HFF-Myc (cell line): ENCODE measurements around the gene STARD8.
"Not testable (repeated sequence)": the region's sequence is repeated elsewhere in the genome, so short reads cannot be mapped to it uniquely, and the experiment has no call there.

Experiments used
- DNase-seq: peaks from one replicate; pipeline ENCODE4 v3.0.0-alpha.2; 2011; ENCODE audit warnings: low read depth; ENCODE audit errors: extremely low read depth
- H3K4me3 ChIP-seq: replicated peaks from 2 replicates; pipeline ENCODE4 v1.5.1; 2011; ENCODE audit warnings: low read depth, mild to moderate bottlenecking, control low read depth, low read length
- TF ChIP-seq, protein P1 (sequence below): IDR thresholded peaks from 2 replicates; pipeline ENCODE4 v1.5.1; 2012; ENCODE audit warnings: mild to moderate bottlenecking, low read depth, low read length, control low read depth; ENCODE audit errors: missing control alignments

The STARD8 gene, protein sequence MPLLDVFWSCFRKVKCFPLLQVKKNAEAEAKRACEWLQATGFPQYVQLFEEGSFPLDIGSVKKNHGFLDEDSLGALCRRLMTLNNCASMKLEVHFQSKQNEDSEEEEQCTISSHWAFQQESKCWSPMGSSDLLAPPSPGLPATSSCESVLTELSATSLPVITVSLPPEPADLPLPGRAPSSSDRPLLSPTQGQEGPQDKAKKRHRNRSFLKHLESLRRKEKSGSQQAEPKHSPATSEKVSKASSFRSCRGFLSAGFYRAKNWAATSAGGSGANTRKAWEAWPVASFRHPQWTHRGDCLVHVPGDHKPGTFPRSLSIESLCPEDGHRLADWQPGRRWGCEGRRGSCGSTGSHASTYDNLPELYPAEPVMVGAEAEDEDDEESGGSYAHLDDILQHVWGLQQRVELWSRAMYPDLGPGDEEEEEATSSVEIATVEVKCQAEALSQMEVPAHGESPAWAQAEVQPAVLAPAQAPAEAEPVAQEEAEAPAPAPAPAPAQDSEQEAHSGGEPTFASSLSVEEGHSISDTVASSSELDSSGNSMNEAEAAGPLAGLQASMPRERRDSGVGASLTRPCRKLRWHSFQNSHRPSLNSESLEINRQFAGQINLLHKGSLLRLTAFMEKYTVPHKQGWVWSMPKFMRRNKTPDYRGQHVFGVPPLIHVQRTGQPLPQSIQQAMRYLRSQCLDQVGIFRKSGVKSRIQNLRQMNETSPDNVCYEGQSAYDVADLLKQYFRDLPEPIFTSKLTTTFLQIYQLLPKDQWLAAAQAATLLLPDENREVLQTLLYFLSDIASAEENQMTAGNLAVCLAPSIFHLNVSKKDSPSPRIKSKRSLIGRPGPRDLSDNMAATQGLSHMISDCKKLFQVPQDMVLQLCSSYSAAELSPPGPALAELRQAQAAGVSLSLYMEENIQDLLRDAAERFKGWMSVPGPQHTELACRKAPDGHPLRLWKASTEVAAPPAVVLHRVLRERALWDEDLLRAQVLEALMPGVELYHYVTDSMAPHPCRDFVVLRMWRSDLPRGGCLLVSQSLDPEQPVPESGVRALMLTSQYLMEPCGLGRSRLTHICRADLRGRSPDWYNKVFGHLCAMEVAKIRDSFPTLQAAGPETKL

DNA sequence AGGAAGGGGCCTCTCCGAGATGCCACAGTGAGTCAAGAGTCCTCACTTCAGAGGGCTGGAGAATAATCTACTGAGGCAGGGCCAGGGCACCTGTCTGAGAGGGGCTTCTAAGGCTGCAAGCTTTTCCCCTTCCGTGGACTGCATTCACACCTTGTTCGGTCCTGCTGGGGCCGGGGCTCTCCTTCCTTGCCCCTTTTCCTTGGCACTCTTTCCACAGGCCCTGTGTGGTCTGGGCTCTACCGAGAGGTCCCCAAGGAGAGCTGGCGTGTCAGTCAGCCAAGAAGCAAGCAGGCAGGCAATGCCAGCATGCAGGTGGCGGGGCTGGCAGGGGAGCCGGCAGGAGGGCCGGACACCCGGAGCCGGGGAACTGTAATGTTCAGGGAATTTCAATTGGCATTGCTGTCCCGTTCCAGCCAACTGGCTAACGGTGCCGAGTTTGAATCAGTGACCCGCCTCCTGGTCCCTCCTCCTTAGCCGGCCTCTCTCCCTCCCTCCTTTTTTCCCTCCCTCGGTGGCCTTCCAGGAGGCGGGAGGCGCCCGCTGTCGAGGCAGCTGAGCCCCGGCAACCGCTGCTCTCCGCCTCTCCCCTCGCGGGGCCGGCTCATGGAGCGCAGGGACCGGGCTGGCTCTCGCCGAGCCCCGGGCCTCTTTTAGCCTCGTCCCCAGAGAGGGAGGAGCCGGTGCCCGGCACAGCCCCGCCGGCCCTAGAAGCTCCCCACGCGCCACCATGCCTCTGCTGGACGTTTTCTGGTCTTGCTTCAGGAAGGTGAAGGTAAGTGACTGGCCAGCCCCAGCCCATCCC lies at the start of gene STARD8:
Gene STARD8, plus strand, starts transcription at position 511 of the 802 bp plus-strand sequence. Its CDS starts 217 bp downstream, at position 728.
- no peak for DNase-seq
- TF ChIP-seq, protein P1, sequence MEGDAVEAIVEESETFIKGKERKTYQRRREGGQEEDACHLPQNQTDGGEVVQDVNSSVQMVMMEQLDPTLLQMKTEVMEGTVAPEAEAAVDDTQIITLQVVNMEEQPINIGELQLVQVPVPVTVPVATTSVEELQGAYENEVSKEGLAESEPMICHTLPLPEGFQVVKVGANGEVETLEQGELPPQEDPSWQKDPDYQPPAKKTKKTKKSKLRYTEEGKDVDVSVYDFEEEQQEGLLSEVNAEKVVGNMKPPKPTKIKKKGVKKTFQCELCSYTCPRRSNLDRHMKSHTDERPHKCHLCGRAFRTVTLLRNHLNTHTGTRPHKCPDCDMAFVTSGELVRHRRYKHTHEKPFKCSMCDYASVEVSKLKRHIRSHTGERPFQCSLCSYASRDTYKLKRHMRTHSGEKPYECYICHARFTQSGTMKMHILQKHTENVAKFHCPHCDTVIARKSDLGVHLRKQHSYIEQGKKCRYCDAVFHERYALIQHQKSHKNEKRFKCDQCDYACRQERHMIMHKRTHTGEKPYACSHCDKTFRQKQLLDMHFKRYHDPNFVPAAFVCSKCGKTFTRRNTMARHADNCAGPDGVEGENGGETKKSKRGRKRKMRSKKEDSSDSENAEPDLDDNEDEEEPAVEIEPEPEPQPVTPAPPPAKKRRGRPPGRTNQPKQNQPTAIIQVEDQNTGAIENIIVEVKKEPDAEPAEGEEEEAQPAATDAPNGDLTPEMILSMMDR: no peak
- H3K4me3 ChIP-seq: peak within 1 kb of the TSS; percentile 43

DNA sequence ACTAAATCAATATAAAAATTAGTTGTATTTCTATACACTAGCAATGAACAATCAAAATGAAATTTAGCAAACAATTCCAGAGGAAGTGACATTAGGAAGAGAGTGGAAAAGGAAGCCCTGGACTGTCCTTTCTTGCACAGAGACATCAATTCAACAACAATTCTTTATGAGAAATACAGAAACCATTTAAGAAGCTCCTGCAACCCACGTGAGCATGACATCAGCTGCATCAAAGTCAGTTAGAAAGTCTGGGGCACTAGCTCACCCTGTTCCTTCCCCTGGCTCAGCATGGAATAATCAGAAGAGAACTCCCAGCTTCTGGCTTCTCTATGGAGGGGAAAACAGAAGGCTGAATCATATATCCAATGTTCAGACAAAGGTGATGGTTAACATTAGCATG lies 48.6 kb upstream of the STARD8 start:
- TF ChIP-seq, protein P1: no peak
- DNase-seq: no peak
- H3K4me3 ChIP-seq: no peak overlapping the region

DNA sequence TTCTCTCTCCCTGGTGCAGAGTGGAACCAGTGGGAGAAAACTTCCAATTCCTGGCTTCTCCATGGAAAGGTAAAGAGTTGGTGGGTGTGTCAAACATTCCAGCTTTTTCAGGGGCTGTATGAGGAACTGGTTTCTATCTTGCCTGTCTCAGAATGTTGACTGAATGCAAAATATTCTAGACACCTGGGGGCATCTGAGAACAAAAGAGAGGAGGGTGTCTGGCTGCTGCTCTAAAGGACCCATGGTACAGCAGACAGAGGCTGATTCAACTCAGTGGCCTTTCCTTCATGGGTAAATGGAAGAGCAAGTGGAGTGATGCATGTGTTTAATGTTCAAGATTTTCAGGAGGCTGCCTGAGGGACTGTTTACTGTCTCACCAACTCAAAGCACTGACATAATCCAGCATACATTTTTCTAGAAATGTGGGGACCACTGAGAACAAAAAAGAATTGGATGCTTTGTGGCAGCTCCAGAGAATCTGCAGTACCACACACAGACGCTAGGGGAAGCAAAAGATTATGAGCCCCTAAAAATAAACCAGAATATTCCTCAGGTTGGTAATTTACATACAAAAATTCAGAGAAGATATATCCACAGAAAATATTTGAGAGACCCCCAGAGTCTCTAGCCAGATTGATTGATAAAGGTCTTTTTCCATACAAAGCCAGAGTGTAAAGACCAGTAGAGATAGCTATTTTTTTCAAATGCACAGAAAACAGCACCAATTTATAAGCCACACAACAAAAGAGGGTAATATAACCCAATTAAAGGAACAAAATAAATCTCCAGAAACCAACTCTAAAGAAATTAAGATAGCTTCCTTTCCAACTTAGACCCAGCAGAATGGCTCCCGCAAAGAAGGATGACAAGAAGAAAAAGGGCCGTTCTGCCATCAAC lies 48.0 kb upstream of the STARD8 start:
- no peak overlapping the region for H3K4me3 ChIP-seq
- TF ChIP-seq, protein P1: peak; percentile 58
- DNase-seq: no peak

DNA sequence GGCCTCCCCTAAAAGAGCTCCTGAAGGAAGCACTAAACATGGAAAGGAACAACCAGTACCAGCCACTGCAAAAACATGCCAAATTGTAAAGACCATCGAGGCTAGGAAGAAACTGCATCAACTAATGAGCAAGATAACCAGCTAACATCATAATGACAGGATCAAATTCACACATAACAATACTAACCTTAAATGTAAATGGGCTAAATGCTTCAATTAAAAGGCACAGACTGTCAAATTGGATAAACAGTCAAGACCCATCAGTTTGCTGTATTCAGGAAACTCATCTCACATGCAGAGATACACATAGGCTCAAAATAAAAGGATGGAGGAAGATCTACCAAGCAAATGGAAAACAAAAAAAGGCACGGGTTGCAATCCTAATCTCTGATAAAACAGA lies 43.2 kb upstream of the STARD8 start:
- DNase-seq: not testable (repeated sequence)

DNA sequence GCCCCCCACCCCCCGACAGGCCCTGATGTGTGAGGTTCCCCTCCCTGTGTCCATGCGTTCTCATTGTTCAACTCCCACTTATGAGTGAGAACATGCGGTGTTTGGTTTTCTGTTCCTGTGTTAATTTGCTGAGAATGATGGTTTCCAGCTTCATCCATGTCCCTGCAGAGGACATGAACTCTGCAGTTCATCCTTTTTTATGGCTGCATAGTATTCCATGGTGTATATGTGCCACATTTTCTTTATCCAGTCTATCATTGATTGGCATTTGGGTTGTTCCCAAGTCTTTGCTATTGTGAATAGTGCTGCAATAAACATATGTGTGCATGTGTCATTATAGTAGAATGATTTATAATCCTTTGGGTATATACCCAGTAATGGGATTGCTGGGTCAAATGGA lies 32.7 kb upstream of the STARD8 start:
- not testable (repeated sequence) for H3K4me3 ChIP-seq, DNase-seq

More for the DNA sequence above, 43.2 kb upstream of the STARD8 start:
- not testable (repeated sequence) for H3K4me3 ChIP-seq

DNA sequence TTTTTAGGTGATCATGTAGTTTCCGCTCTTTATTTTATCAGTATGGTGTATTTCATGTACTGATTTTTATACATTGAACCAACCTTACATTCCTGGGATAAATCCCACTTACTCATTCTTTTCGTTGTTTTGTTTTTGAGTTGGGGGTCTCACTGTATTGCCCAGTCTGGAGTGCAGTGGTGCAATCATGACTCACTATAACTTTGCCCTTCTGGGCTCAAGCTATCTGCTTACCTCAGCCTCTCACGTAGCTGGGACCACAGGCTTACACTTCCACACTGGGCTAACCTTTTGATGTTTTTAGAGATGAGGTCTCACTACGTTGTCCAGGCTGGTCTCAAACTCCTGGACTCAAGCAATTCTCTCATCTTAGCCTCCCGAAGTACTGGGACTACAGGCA lies 19.5 kb upstream of the STARD8 start:
- no peak overlapping the region for H3K4me3 ChIP-seq
- DNase-seq: no peak
- TF ChIP-seq, protein P1: no peak

DNA sequence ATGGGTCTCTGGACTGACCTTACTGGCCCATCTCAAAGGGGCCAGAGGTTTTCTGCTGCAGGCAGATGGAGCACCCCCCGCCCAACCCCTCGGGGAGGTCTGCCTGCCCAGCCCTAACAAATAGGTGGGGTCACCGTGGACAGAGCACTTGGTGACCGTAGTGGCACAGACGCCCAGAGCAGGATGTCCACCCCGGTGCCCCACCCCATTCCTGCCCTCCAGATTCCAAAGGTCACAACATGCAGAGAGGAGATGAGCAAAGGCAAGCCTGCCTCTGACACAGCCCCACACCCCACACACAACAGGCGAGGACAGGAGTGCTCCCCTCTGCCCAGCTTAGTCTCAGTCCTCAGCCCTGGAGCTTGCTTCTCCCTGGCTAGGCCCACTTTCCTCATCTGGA lies 17.5 kb upstream of the STARD8 start:
- not testable (repeated sequence) for DNase-seq

More for the DNA sequence above, 17.5 kb upstream of the STARD8 start:
- not testable (repeated sequence) for H3K4me3 ChIP-seq
